ENCODE data around the gene C1QTNF8.
A peak's percentile ranks its signal among the peaks of the same experiment; 100 is the strongest.
"Not testable (repeated sequence)": the region's sequence is repeated elsewhere in the genome, so short reads cannot be mapped to it uniquely, and the experiment has no call there.

C1QTNF8 gene

GRCh38 chr16:1107141-1107540, 11.1 kb upstream of the C1QTNF8 start:
- DNase-seq = no peak

GRCh38 chr16:1106659-1107058, 10.6 kb upstream of the C1QTNF8 start:
- no peak for DNase-seq

DNA sequence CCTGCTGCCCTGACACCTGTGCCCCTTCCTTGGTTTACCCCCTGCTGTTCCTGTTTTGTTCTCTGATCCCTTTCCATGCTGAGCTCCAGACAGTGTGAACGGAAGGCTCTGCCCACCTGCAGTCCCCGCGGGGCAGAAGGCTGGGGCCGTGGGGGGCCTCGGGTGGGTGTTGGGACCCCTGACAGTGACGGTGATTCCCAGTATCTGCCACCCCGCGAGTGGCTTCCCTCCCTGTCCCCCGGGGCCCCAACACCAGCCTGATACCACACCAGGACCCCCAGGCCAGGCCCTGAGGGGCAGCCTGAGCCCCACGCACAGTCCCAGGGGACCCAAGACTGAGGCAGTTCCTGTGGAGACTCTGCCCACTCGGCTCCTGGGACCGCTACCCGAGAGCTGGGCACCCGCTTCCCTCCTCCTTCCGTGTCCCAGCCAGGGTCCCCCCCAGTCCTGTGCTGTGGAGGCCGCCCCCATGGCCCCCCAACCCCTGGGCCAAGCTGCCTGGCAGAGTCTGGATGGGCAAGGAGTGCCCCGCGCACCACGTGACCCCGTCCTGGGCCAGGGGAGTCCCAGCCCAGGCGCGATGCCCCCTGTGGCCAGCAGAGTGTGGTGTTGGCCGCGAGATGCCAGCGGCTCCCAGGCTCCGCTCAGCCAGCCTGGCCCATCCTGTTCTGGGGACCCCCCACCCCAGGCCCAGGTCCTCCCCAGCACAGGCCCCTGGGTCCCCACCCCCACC, 10.0 kb upstream of the C1QTNF8 start:
- peak in 1 of 2 experiments; percentile 76 for DNase-seq

- DNase-seq = no peak
These were observed 7.6 kb upstream of the C1QTNF8 start for GRCh38 chr16:1103636-1103980.

GRCh38 chr16:1102921-1103635, 7.0 kb upstream of the C1QTNF8 start:
- peak in 1 of 2 experiments; percentile 71 for DNase-seq

GRCh38 chr16:1102333-1102700, 6.3 kb upstream of the C1QTNF8 start:
- no peak for DNase-seq

GRCh38 chr16:1101573-1102332, 5.7 kb upstream of the C1QTNF8 start:
- no peak for DNase-seq

GRCh38 chr16:1101133-1101532, 5.1 kb upstream of the C1QTNF8 start:
- DNase-seq = no peak

DNA sequence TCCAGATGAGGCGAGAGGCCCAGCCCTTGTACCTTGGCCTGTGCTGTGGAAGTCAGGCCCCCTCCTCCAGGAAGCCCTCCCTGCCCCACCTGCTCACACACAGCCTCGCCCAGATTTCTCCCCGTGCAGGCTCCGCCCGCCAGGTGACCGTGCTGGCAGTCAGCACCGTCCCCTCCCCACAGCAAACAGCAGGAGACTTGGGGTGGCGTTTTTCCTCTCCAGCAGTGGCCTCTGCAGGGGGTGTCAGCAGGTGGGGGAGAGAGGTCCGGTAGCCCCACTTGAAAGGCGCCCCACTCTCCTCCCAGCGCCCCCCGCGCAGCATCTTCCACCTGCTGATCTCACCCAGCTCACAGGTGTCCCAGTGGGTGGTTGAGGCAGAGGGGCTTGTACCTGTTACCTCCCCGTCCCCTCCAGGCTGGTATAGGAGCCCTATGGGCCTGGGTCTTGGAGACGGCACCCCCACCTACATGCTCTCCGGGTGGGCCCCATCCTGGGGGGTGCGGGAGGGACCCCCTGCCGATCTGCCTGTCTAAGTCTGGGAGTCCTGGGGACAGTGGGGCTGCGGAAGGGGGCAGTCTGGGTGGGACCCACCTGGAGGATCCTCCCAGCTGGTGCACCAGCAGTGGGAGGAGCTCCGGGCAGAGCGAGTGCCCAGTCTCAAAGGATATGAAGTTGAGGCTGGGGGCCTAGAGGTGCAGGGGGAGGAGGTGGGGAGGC, 4.2 kb upstream of the C1QTNF8 start:
- DNase-seq = no peak

- no peak for DNase-seq
These were observed 3.4 kb upstream of the C1QTNF8 start for GRCh38 chr16:1099189-1100083.

DNA sequence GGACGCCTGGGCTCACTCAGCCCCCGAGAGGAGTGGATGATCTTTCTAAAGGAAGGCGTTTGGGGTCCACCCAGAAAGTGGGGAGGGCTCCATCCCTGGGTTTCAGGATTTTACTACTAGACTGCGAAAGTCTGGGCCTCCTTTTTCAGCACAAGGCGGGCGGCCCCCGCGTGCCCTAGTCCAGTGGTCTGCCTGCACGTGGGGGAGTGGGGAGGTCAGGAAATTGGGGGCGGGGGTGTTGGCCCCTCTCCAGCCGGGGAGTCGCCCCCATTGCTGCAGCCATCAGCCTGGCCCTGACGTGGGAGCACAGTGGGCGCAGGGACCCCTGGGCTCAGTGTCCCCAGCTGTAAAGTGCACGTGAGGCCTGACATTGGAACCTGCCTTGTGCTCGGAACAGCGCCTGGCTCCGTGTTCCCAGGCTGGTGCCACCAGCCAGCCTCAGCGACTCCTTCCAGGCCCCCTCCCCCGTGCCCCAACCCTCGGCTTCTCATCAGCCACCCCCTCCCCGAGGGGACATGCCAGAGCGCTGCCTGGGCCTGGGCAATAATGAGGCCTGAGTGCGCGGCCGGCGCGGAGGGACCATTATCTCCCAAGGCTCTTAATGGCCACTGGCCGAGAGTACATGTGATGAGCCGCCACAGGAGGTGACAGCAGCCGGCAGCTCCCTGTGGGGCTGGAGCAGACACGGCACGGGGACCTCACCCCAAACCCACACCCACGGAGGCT, 2.4 kb upstream of the C1QTNF8 start:
- no peak for DNase-seq

DNA sequence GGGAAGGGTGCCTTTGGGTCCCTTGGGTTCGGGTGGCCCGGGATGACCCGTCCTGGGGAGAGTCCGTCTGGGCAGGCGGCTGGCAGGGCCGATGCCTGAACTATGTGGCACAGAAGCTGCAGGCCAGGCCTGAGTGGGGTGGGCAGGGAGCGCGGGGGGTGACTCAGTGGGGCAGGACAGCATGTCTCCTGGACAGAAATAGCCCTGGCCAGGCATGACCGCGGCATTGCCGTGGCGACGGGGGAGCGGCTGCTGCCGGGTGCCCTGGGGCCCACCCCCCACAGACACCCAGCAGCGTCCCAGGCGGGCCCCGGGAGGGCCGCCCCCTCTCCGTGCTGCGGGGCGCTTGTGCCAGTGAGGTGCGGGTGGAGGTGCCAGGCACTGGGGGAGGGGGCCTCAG, 1.8 kb upstream of the C1QTNF8 start:
- no peak for DNase-seq

- no peak for DNase-seq
These were observed 1.1 kb upstream of the C1QTNF8 start for GRCh38 chr16:1097156-1097555.

DNA sequence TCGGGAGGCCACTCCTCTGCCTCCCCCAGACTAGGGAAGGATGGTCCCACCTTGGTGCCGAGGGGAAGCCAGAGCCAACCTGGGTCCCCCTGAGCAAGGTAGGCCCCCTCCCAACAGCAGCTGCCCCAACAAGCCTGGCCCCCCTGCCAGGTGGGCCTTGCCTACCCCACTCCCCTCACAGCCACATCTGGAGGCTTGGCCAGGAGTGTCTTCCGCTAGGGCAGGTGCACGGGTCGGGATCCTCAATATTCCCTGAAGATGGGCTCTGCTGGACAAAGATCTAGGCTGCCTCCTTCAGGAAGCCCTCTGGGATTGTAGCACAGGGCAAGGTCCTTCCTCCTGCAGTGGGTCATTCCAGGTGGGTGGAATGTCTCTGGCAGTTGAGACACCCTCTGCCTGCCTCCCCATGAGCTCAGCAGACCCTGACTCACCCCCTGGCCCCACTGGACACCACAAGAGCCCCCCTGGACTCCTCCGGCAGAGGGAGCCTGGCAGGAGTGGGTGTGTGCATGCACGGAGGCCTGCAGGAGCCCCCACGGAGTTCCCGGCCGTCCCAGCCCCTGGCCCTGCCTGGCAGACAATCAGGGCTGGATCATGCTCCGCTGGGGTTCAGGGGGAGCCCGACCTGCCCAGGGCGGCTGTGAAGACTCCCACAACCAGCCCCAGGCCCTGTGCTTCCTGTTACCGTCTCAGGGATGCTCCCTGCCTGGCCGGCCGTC, 435 bp downstream of the C1QTNF8 start:
- DNase-seq = no peak

- no peak for DNase-seq
These were observed 1.2 kb downstream of the C1QTNF8 start for GRCh38 chr16:1094601-1095449.

GRCh38 chr16:1094124-1094479, 1.9 kb downstream of the C1QTNF8 start:
- no peak for DNase-seq

- peak; percentile 36 to 84 for DNase-seq
These were observed 2.5 kb downstream of the C1QTNF8 start for GRCh38 chr16:1093284-1094123.

DNA sequence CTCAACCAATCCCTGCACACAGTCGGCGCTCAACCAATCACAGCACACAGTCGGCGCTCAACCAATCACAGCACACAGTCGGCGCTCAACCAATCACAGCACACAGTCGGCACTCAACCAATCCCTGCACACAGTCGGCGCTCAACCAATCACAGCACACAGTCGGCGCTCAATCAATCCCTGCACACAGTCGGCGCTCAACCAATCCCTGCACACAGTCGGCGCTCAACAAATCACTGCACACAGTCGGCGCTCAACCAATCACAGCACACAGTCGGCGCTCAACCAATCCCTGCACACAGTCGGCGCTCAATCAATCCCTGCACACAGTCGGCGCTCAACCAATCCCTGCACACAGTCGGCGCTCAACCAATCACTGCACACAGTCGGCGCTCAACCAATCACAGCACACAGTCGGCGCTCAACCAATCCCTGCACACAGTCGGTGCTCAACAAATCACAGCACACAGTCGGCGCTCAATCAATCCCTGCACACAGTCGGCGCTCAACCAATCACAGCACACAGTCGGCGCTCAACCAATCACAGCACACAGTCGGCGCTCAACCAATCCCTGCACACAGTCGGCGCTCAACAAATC, 3.3 kb downstream of the C1QTNF8 start:
- not testable (repeated sequence) for DNase-seq
